Activated CD8-positive, alpha-beta T cell treated with anti-CD3 and anti-CD28 coated beads, Interleukin-2, amount 10 ng/mL, durations not matched to agents 7 days and 5 days (primary cell): Measurements from ENCODE around the gene PRDM7. TPM values are rescaled to one million over a fixed set of nuclear protein-coding genes. Genes with fewer than 3 reads are reported as not detected.

Source experiments
- ATAC-seq: fragments of 150-1000 bp; cut with Tn5 transposase; one replicate; pipeline ENCODE4 v1.10.0; 2021; ENCODE audit warnings: moderate library complexity
- CTCF ChIA-PET: fragments of 350-600 bp; sonication (Branson Sonifier 250); formaldehyde crosslinking; loops from one replicate; lab custom pipeline; 2021; ENCODE audit warnings: antibody characterized with exemption; lab: Charles Lee
- POLR2A ChIA-PET: fragments of 350-600 bp; sonication (Branson Sonifier 250); formaldehyde crosslinking; loops from one replicate; lab custom pipeline; 2021; ENCODE audit warnings: antibody characterized with exemption; lab: Charles Lee
- DNase-seq: peaks from one replicate; pipeline ENCODE4 v3.0.0-alpha.2; 2020
- H3K27ac Mint-ChIP-seq: one replicate; pipeline ENCODE4 v1.8.0; 2021; ENCODE audit warnings: mild to moderate bottlenecking, mixed read lengths
- H3K27me3 Mint-ChIP-seq: one replicate; pipeline ENCODE4 v1.8.0; 2021; ENCODE audit warnings: low read depth, mixed read lengths
- H3K36me3 Mint-ChIP-seq: one replicate; pipeline ENCODE4 v1.8.0; 2021; ENCODE audit warnings: low read depth, mixed read lengths
- H3K4me1 Mint-ChIP-seq: one replicate; pipeline ENCODE4 v1.8.0; 2021; ENCODE audit warnings: low read depth, mixed read lengths
- H3K4me3 Mint-ChIP-seq: one replicate; pipeline ENCODE4 v1.8.0; 2021; ENCODE audit warnings: mild to moderate bottlenecking, mixed read lengths
- H3K9me3 Mint-ChIP-seq: one replicate; pipeline ENCODE4 v1.8.0; 2022; ENCODE audit warnings: mixed read lengths; ENCODE audit not compliant: insufficient read depth
- total RNA-seq, 2 experiments: library from RNA; stranded (reverse); gene quantifications; one replicate each; pipeline ENCODE4 v1.2.3, GENCODE V29; 2021

PRDM7 gene
- total RNA-seq, 2 experiments from 2014 or later, result not detected

DNA sequence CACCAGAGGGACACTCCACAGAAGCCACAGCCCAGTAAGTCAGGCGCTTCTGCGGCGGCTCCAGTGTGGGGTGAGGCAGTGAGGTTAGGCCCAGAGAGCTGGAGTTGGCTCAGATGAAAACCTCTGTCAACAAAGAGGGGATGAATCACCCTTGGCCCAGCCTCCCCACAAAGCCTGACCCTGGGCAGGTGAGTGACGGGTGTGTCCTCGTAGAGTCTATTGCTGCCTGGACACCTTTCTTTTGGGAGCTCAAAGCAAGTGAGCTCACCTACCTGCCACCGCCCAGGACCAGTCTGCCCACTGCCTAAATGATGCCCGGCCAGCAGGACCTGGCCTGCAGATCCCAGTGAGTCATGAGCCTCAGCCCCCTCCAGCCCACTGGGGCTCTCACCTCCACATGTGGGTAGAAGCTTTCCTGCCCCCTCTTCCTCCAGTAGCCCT, 33.0 kb downstream of the PRDM7 start:
- Mint-ChIP-seq H3K27me3 (peaks cover 14% of the 10 kb centered on the region), H3K4me3 (no peak overlapping the region), H3K4me1 (no peaks in the 10 kb centered on the region), H3K36me3 (no peaks in the 10 kb centered on the region), H3K9me3 (no peaks in the 10 kb centered on the region), H3K27ac (no peak overlapping the region)
- ATAC-seq (no peak), DNase-seq (no peak)
- ChIA-PET CTCF (no interaction called here), POLR2A (no interaction called here)

DNA sequence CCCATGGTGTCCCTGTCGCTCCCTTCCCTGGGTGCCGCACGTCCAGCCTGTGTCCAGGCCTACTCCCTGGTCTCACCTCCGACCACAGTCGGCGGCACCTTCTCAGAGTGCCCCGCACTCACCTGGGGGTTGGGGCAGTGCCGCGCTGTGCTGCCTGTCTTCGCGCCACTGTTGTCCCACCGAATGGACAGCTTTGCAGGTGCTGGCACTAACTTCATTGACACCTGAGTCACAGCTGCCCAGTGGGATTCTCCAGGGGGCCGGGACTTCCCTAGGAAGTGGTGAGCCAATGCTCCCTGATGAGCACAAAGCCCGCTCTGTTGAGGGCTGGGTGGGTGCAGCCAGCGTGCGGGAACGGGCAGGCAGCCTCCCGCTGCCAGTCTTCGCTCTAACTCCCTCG, 33.6 kb downstream of the PRDM7 start:
- DNase-seq (no peak), ATAC-seq (no peak)
- ChIA-PET POLR2A (no interaction called here), CTCF (no interaction called here)
- Mint-ChIP-seq H3K4me3 (no peak overlapping the region), H3K4me1 (no peaks in the 10 kb centered on the region), H3K27me3 (peaks cover 10% of the 10 kb centered on the region), H3K27ac (no peak overlapping the region), H3K9me3 (no peaks in the 10 kb centered on the region), H3K36me3 (no peaks in the 10 kb centered on the region)

DNA sequence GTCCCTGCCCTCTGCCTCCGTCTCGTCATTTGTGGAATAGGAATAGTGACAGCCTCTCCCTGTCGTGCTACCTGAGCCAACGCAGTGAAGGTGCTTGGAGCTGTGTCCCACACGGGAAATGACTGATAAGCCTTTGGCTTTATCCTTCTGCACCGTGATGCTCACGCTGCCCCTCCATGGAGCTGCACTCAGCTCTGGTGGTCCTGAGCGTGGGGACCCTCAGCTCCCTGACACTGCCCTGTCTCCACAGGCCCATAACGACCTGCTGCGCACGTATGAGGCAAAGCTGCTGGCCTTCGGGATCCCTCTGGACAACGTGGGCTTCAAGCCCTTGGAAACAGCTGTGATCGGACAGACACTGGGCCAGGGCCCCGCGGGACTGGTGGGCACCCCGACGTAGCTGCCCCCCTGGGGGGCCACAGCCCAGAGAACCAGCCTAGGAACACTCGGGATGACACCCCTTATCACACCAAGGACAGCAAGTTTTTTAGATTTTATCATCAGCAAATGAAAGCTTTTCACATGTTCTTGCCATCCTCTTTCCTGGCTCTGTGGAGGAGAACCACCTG, 34.1 kb downstream of the PRDM7 start:
- H3K27ac Mint-ChIP-seq, result no peak overlapping the region
- H3K36me3 Mint-ChIP-seq, result no peaks in the 10 kb centered on the region
- no peak for ATAC-seq
- no peak for DNase-seq
- H3K9me3 Mint-ChIP-seq, result no peaks in the 10 kb centered on the region
- CTCF ChIA-PET, result no interaction called here
- POLR2A ChIA-PET, result no interaction called here
- no peak overlapping the region for H3K4me3 Mint-ChIP-seq
- peaks cover 5% of the 10 kb centered on the region for H3K27me3 Mint-ChIP-seq
- H3K4me1 Mint-ChIP-seq, result no peaks in the 10 kb centered on the region

DNA sequence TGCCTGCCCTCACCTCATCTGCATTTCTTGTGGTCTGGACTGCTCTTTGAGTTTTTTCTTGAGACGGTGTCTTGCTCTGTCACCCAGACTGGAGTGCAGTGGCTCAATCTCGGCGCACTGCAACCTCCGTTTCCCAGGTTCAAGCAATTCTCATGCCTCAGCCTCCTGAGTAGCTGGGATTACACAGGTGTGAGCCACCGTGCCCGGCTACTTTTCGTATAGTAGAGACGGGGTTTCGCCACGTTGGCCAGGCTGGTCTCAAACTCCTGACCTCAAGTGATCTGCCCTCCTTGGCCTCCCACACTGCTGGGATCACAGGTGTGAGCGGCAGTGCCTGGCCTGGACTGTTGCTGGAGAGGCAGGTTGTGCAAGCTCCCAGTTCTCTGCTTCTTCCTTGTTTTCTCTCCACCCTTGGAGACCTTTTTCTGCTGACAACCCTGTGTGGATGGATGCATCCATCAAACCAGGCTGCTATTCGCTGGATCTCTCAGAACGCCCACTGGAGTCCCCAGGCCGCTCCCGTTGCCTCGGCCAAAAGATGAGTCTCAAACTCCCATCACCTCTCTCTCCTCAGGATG, 35.1 kb downstream of the PRDM7 start:
- Mint-ChIP-seq H3K4me1 (no peaks in the 10 kb centered on the region), H3K9me3 (no peaks in the 10 kb centered on the region), H3K4me3 (no peak overlapping the region), H3K36me3 (no peaks in the 10 kb centered on the region), H3K27me3 (peaks cover 5% of the 10 kb centered on the region), H3K27ac (no peak overlapping the region)
- ATAC-seq, result no peak
- CTCF ChIA-PET, result no interaction called here
- no peak for DNase-seq
- POLR2A ChIA-PET, result no interaction called here

DNA sequence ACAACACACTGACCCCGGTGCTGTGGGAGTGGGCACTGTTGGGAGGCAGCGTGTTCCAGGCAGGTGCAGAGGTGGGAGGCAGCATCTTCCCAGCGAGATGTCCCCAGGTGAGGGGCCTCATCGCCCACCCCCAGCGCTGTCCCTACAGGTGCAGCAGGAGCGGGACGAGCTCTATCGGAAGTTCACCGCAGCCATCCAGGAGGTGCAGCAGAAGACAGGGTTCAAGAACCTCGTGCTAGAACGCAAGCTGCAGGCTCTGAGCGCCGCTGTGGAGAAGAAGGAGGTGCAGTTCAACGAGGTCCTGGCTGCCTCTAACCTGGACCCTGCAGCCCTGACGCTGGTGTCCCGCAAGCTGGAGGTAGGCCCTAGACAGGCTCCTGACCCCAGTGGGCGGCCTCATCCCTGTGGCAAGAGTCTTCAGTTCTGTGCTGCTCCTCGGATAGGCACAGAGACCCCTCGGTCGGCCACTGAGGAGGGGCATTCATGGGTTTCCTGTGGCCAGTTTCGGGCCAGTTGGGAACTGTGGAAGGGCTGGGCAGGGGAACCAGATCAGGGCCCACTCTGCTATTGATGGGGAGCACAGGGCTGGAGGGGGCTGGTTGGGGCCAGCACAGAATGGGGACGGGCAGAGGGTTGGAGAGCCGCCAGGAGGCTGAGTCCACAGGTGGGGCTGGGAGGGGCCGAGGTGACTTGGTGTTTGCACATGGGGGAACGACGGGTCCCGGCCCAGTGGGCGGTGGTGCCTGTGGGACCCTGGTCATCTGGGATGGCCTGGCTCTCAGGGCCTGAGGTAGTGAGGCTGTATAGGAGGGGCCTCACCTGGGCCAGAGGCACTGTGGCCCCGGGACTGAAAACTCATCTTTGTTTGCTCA, 36.7 kb downstream of the PRDM7 start:
- ChIA-PET POLR2A (no interaction called here), CTCF (no interaction called here)
- Mint-ChIP-seq H3K27me3 (no peaks in the 10 kb centered on the region), H3K27ac (no peak overlapping the region), H3K4me3 (no peak overlapping the region), H3K36me3 (no peaks in the 10 kb centered on the region), H3K9me3 (no peaks in the 10 kb centered on the region), H3K4me1 (no peaks in the 10 kb centered on the region)
- DNase-seq, result no peak
- ATAC-seq, result no peak

DNA sequence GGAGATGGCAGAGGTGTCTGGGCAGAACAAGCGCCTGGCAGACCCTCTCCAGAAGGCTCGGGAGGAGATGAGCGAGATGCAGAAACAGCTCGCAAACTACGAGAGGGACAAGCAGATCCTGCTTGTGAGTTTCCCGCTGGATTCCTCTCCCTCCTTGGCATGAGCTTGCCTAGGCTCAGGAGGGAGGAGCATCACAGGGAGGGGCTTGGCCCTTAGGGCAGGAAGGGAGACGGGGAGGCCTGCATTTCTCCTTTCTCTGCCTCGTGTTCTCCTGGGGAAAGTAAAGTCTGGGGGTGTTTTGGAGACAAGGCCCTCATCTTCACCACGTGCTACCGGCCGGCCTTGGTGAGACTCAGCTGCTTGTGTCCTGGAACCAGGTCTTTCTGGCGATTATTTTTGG, 39.9 kb downstream of the PRDM7 start:
- Mint-ChIP-seq H3K27me3 (no peaks in the 10 kb centered on the region), H3K27ac (no peak overlapping the region), H3K4me3 (no peak overlapping the region), H3K4me1 (no peaks in the 10 kb centered on the region), H3K9me3 (no peaks in the 10 kb centered on the region), H3K36me3 (no peaks in the 10 kb centered on the region)
- no peak for DNase-seq
- POLR2A ChIA-PET, result no interaction called here
- CTCF ChIA-PET, result no interaction called here
- ATAC-seq, result no peak

DNA sequence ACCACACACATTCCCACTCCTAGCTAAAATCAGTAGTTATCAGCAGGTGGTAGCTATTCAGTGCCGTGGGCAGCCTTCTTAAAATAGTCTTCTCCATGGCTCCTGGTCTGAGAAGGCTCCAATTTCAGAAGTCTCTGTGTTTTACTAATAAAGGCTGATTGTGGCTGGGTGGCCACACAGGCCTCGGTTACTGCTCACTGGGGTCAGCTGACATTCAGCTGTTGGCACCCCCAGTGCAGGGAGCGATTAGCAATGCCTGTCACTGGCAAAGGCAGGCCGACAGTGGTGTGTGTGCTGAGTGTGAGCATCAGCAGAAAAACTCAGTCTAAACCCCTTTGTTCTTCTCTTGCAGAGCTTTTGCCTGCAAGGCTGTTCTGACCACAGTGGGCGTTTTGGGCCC, 41.2 kb downstream of the PRDM7 start:
- POLR2A ChIA-PET, result no interaction called here
- CTCF ChIA-PET, result no interaction called here
- Mint-ChIP-seq H3K4me1 (no peaks in the 10 kb centered on the region), H3K36me3 (peaks cover 5% of the 10 kb centered on the region), H3K4me3 (no peak overlapping the region), H3K27ac (no peak overlapping the region), H3K9me3 (no peaks in the 10 kb centered on the region), H3K27me3 (no peaks in the 10 kb centered on the region)
- no peak for ATAC-seq
- DNase-seq, result no peak

DNA sequence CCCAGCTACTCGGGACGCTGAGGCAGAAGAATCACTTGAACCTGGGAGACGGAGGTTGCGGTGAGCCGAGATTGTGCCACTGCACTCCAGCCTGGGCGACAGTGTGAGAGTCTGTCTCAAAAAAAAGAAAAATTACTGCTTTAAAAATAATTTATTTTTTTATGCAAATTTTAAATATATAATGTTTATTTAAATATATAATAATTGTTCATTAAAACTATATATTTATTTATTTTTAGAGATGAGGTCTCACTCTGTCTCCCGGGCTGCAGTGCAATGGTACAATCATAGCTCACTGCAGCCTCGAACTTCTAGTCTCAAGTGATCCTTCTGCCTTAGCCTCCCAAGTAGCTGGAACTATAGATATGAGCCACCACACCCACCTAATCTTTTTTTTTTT, 42.6 kb downstream of the PRDM7 start:
- POLR2A ChIA-PET, result no interaction called here
- ATAC-seq (no peak), DNase-seq (no peak)
- CTCF ChIA-PET, result no interaction called here
- Mint-ChIP-seq H3K27me3 (no peaks in the 10 kb centered on the region), H3K4me3 (no peak overlapping the region), H3K9me3 (no peaks in the 10 kb centered on the region), H3K27ac (no peak overlapping the region), H3K36me3 (peaks cover 5% of the 10 kb centered on the region), H3K4me1 (no peaks in the 10 kb centered on the region)

DNA sequence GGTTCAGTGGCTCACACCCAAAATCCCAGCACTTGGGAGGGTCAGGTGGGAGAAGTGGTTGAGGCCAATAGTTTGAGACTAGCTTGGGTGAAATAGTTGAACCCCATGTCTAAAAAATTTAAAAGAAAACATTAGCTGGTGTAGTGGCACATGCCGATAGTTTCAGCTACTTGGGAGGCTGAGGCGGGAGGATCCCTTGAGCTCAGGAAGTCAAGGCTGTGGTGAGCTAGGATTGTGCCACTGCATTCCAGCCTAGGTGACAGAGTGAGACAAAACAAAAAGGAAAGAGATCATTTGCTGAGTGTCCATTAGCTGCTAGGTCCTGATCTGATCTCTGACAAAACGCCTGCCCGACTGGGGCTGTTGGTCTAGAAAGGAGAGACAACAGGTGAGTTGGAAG, 43.7 kb downstream of the PRDM7 start:
- CTCF ChIA-PET, result no interaction called here
- ATAC-seq (no peak), DNase-seq (no peak)
- Mint-ChIP-seq H3K36me3 (peaks cover 5% of the 10 kb centered on the region), H3K27me3 (no peaks in the 10 kb centered on the region), H3K4me1 (no peaks in the 10 kb centered on the region), H3K4me3 (no peak overlapping the region), H3K9me3 (no peaks in the 10 kb centered on the region), H3K27ac (no peak overlapping the region)
- POLR2A ChIA-PET, result no interaction called here

DNA sequence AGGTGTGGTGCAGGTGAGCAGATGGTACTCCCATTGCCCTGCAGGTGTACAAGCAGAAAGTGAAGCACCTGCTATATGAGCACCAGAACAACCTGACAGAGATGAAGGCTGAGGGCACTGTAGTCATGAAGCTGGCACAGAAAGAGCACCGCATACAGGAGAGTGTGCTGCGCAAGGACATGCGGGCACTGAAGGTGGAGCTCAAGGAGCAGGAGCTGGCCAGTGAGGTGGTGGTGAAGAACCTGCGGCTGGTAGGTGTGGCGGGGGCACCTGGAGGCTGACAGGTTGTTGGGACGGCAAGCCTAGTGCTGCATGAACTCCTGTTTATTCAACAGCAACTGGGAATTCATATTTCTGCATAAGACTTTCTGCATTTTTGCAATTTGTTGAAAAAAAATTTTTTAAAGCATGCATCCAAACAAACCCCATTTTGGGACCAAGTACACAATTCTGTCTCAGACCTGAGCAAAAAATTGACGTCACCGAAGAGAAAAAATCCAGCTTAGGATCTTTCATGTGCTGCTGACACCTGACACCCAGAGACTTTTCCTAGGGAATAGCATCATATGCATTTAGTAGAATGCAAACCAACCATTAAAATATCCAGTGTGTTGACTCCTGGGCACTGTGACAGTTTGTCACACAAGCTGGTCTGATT, 44.3 kb downstream of the PRDM7 start:
- ChIA-PET POLR2A (no interaction called here), CTCF (no interaction called here)
- no peak overlapping the region for H3K27ac Mint-ChIP-seq
- no peaks in the 10 kb centered on the region for H3K27me3 Mint-ChIP-seq
- peaks cover 5% of the 10 kb centered on the region for H3K36me3 Mint-ChIP-seq
- H3K9me3 Mint-ChIP-seq, result no peaks in the 10 kb centered on the region
- ATAC-seq (peak; percentile 20), DNase-seq (no peak)
- H3K4me3 Mint-ChIP-seq, result no peak overlapping the region
- no peaks in the 10 kb centered on the region for H3K4me1 Mint-ChIP-seq

DNA sequence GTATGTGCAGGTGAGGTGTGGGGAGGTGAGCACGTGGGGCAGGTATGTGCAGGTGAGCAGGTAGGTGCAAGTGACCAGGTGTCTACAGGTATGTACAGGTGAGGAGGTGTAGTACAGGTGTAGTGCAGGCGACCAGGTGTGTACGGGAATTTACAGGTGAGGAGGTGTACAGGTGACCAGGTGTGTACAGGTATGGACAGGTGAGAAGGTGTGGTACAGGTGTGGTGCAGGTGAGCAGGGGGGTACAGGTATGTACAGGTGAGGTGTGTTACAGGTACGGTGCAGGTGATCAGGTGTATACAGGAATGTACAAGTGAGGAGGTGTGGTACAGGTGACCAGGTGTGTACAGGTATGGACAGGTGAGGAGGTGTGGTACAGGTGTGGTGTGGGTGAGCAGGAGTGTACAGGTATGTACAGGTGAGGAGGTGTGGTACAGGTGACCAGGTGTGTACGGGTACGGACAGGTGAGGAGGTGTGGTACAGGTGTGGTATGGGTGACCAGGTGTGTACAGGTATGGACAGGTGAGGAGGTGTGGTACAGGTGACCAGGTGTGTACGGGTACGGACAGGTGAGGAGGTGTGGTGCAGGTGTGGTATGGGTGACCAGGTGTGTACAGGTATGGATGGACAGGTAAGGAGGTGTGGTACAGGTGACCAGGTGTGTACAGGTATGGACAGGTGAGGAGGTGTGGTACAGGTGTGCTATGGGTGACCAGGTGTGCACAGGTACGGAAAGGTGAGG, 45.0 kb downstream of the PRDM7 start:
- ChIA-PET POLR2A (no interaction called here), CTCF (no interaction called here)
- peaks cover 3% of the 10 kb centered on the region for H3K4me1 Mint-ChIP-seq
- ATAC-seq (no peak), DNase-seq (no peak)
- no peaks in the 10 kb centered on the region for H3K9me3 Mint-ChIP-seq
- H3K27me3 Mint-ChIP-seq, result no peaks in the 10 kb centered on the region
- no peak overlapping the region for H3K4me3 Mint-ChIP-seq
- H3K36me3 Mint-ChIP-seq, result peaks cover 5% of the 10 kb centered on the region
- peak overlapping the region; percentile 26 for H3K27ac Mint-ChIP-seq
